HepG2 (cell line): ENCODE measurements around the gene SRSF7. TPM values are rescaled to one million over a fixed set of nuclear protein-coding genes. Genes with fewer than 3 reads are reported as not detected.
A peak's percentile ranks its signal among the peaks of the same experiment; 100 is the strongest.

Experiments used
- ATAC-seq: fragments of 200-7000 bp; cut with Tn5 transposase; 3 replicates; pipeline ENCODE4 v1.9.1; 2020; ENCODE audit warnings: mild to moderate bottlenecking, moderate library complexity
- BruUV-seq: library from RNA; stranded (reverse); fragments of 400-500 nt; replicated peaks from 2 replicates; lab custom pipeline; 2021; lab: Mats Ljungman, UMichigan
- CTCF ChIA-PET: fragments of 300-600 bp; formaldehyde crosslinking; extraction: SDS; loops from one replicate; lab custom pipeline; 2021; ENCODE audit warnings: low total read pairs, inconsistent platforms, low intra/inter-chr PET ratio; lab: Yijun Ruan, JAX
- POLR2A ChIA-PET: fragments of 350-600 bp; sonication (Branson Sonifier 250); formaldehyde crosslinking; loops from one replicate; lab custom pipeline; 2020; ENCODE audit warnings: antibody characterized with exemption, inconsistent platforms; lab: Yijun Ruan, JAX
- DNase-seq: peaks from one replicate; pipeline ENCODE4 v3.0.0-alpha.2; 2015; ENCODE audit warnings: low spot score
- FAIRE-seq: peaks from 3 replicates; lab custom pipeline; 2011; peaks lifted over from hg19 to GRCh38; lab: Jason Lieb, UNC
- H2AFZ ChIP-seq: one replicate; pipeline ENCODE4 v1.6.1; 2011; ENCODE audit warnings: low read length, inconsistent platforms
- H3K27ac ChIP-seq: fragments of 300-600 bp; 3 replicates; pipeline ENCODE4 v1.8.0; 2011; ENCODE audit warnings: mixed run types, mild to moderate bottlenecking, mixed read lengths, low read length, inconsistent platforms; ENCODE audit not compliant: insufficient read depth; ENCODE audit errors: extremely low read length
- H3K27me3 ChIP-seq, 2 experiments: fragments of 200-600 bp in 1 of 2; 2 replicates in 1 of 2; 3 replicates in 1 of 2; pipeline versions ENCODE4 v1.6.0 to v1.8.0; 2011; ENCODE audit warnings: low read length in 2 of 2, mild to moderate bottlenecking in 2 of 2, moderate library complexity in 2 of 2, inconsistent platforms in 1 of 2; ENCODE audit not compliant: insufficient read depth in 2 of 2, control insufficient read depth in 1 of 2
- H3K36me3 ChIP-seq, 2 experiments: fragments of 200-600 bp in 1 of 2; replicated peaks in 1 of 2; 2 replicates in 1 of 2; 3 replicates in 1 of 2; pipeline versions ENCODE4 v1.5.1 to v1.8.0; 2011; ENCODE audit warnings: low read length in 2 of 2, inconsistent platforms in 1 of 2; ENCODE audit not compliant: insufficient read depth in 2 of 2, control insufficient read depth in 1 of 2
- H3K4me1 ChIP-seq: 2 replicates; pipeline ENCODE4 v1.5.1; 2012; ENCODE audit warnings: low read length, inconsistent platforms; ENCODE audit not compliant: insufficient read depth
- H3K4me2 ChIP-seq: 2 replicates; pipeline ENCODE4 v1.6.0; 2011; ENCODE audit warnings: low read depth, low read length, inconsistent platforms
- H3K4me3 ChIP-seq, 3 experiments: fragments of 200-600 bp in 1 of 3; sonication (generic), shearing (Covaris generic) in 1 of 3; replicated peaks in 1 of 3; 2 replicates each; pipeline ENCODE4 v1.5.1; 2011 to 2016; ENCODE audit warnings: low read length in 3 of 3, inconsistent platforms in 2 of 3, low read depth in 2 of 3, mild to moderate bottlenecking in 2 of 3, control low read depth in 1 of 3, mixed read lengths in 1 of 3; ENCODE audit not compliant: insufficient read depth in 1 of 3
- H3K79me2 ChIP-seq: one replicate; pipeline ENCODE4 v1.6.1; 2011; ENCODE audit warnings: low read length, inconsistent platforms; ENCODE audit not compliant: insufficient read depth
- H3K9ac ChIP-seq: 2 replicates; pipeline ENCODE4 v1.6.0; 2011; ENCODE audit warnings: mild to moderate bottlenecking, low read depth, low read length, inconsistent platforms; ENCODE audit not compliant: insufficient read depth
- H3K9me3 ChIP-seq: 2 replicates; pipeline ENCODE4 v1.5.1; 2012; ENCODE audit warnings: mild to moderate bottlenecking, low read length
- H4K20me1 ChIP-seq: 2 replicates; pipeline ENCODE4 v1.6.0; 2011; ENCODE audit warnings: inconsistent platforms, mild to moderate bottlenecking, low read length, moderate library complexity; ENCODE audit not compliant: insufficient read depth
- HMG20A ChIP-seq: IDR thresholded peaks from 2 replicates; pipeline ENCODE4 v1.6.1; 2016; ENCODE audit warnings: borderline replicate concordance
- HMG20B ChIP-seq: conservative IDR thresholded peaks from 2 replicates; pipeline ENCODE4 v1.6.1; 2016; ENCODE audit warnings: missing genetic modification reagents, missing compliant biosample characterization
- PLSCR1 ChIP-seq: sonication (generic); formaldehyde crosslinking; IDR thresholded peaks from 2 replicates; pipeline ENCODE4 v1.5.0; 2020; ENCODE audit warnings: missing genetic modification reagents, mild to moderate bottlenecking, borderline replicate concordance
- THAP7 ChIP-seq: sonication (generic); formaldehyde crosslinking; IDR thresholded peaks from 2 replicates; pipeline ENCODE4 v1.8.1; 2023; ENCODE audit warnings: mild to moderate bottlenecking, missing genetic modification reagents
- TOPORS ChIP-seq: sonication (generic); formaldehyde crosslinking; IDR thresholded peaks from 2 replicates; pipeline ENCODE4 v1.8.0; 2023; ENCODE audit warnings: mild to moderate bottlenecking, missing genetic modification reagents
- ZFP90 ChIP-seq: sonication (generic); formaldehyde crosslinking; IDR thresholded peaks from 2 replicates; pipeline ENCODE4 v1.8.0; 2022; ENCODE audit warnings: missing genetic modification reagents, mild to moderate bottlenecking, inconsistent platforms, borderline replicate concordance
- ZNF337 ChIP-seq: sonication (generic); formaldehyde crosslinking; IDR thresholded peaks from 2 replicates; pipeline ENCODE4 v1.5.1; 2020; ENCODE audit warnings: missing genetic modification reagents, low read depth, mild to moderate bottlenecking, borderline replicate concordance
- ZNF577 ChIP-seq: sonication (generic); formaldehyde crosslinking; IDR thresholded peaks from 2 replicates; pipeline ENCODE4 v1.4.0; 2020; ENCODE audit warnings: mild to moderate bottlenecking, low read depth, missing genetic modification reagents, borderline replicate concordance
- WGBS: methylation state at CpG from one replicate; pipeline ENCODE4 v1.1.6; 2017; ENCODE audit warnings: low lambda C conversion rate; 5-methylcytosine and 5-hydroxymethylcytosine counted together
- in situ Hi-C: cut with HindIII; loops from 2 replicates; pipeline ENCODE4 v1.10.0; 2017; ENCODE audit warnings: low pct_unique_long_range_greater_than_20kb; ENCODE audit not compliant: extremely low pct_ligation_motif_present
- intact Hi-C: fragments of 100-400 bp; cut with micrococcal nuclease; formaldehyde crosslinking; loops from one replicate; pipeline ENCODE4 v1.10.0; 2022; ENCODE audit not compliant: unreplicated experiment
- polyA plus RNA-seq, 8 experiments: library from polyadenylated mRNA; depleted of rRNA in 3 of 8; stranded (reverse) in 7 of 8; unstranded in 1 of 8; fragments of >200 nt; fragmentation: Illumina TruSeq in 4 of 8; extraction: Trizol in 4 of 8; gene quantifications; 2 replicates each; pipeline versions ENCODE4 v1.2.1 to v1.2.3, GENCODE V29; 2011 to 2016; ENCODE audit warnings: low read depth in 4 of 8, missing spikeins in 1 of 8, mixed read lengths in 1 of 8; ENCODE audit not compliant: insufficient read depth in 1 of 8
- total RNA-seq, 5 experiments: library from RNA; depleted of rRNA; stranded (reverse); fragments of >200 nt; fragmentation: Illumina TruSeq; extraction: Trizol; gene quantifications; 2 replicates each; pipeline ENCODE4 v1.2.3, GENCODE V29; 2016; ENCODE audit warnings: low read depth in 1 of 5
- TF ChIP-seq, protein P1 (sequence below): sonication (generic); formaldehyde crosslinking; IDR thresholded peaks from 2 replicates; pipeline ENCODE4 v1.4.0; 2020; ENCODE audit warnings: mild to moderate bottlenecking, missing genetic modification reagents

Gene SRSF7
- total and polyA plus RNA-seq, 2 of the 13 experiments (the other 11 are each of a cell fraction or from before 2014, with no cell fraction given), result 172 to 275 TPM

DNA sequence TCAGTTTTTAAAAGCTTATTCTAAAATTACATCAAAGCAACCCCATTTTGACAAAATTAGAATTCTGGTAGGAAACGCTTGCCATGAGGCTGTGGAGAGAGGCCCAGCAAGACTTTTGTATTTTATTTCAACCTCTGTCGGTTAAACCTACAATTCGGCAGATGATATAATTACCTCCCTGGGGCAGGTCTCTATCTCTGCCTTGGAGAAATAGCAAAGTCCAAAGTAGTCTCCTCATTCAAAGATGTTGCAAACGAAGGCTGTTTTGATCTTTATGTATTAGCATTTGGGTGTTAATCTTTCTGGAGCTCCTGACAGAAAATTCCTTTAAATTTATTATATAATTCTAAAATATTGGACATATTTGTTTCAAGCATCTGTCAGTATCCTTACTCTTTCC is 49.6 kb downstream of the SRSF7 start:
- FAIRE-seq, result no peak
- POLR2A ChIA-PET, result no interaction called here
- H3K4me3 ChIP-seq, result no peak overlapping the region

GRCh38 chr2:38700881-38701458 is 50.2 kb downstream of the SRSF7 start:
- TSS peak; percentile 31 for BruUV-seq
- FAIRE-seq, result no peak
- CTCF ChIA-PET, result no interaction called here

More for the DNA sequence above, 49.6 kb downstream of the SRSF7 start:
- BruUV-seq, result no TSS peak
- Histone ChIP-seq H4K20me1 (0 out of 2 replicates have a peak, but pooled peaks cover 2% of the 10 kb centered on the region), H3K27ac (no peak overlapping the region), H3K27me3 (no peaks in the 10 kb centered on the region), H3K9ac (no peak overlapping the region), H3K4me1 (peaks cover 10% of the 10 kb centered on the region), H2AFZ (no peak overlapping the region), H3K79me2 (peaks cover 27% of the 10 kb centered on the region), H3K4me2 (no peak overlapping the region), H3K36me3 (peaks cover 8 to 46% of the 10 kb centered on the region in 2 experiments; a peak in 4 of 5 replicates), H3K9me3 (no peaks in the 10 kb centered on the region)
- no peak for DNase-seq
- CTCF ChIA-PET, result no interaction called here
- TF ChIP-seq ZNF577 (CRISPR knock-in tag) (no peak), THAP7 (CRISPR knock-in tag) (no peak), HMG20B (CRISPR knock-in tag) (no peak), ZFP90 (CRISPR knock-in tag) (no peak), HMG20A (no peak), TOPORS (no peak), PLSCR1 (CRISPR knock-in tag) (no peak)
- intact Hi-C loops (no loop called here), in situ Hi-C loops (no loop called here)
- WGBS, result 88% methylated on average over 4 of the region's 4 CpGs
- no peak for ATAC-seq

More at GRCh38 chr2:38700881-38701458, 50.2 kb downstream of the SRSF7 start:
- no peaks in the 10 kb centered on the region for H3K27me3 ChIP-seq
- no peaks in the 10 kb centered on the region for H3K9me3 ChIP-seq
- H2AFZ ChIP-seq, result no peak overlapping the region
- POLR2A ChIA-PET, result no interaction called here
- intact Hi-C loops (no loop called here), in situ Hi-C loops (no loop called here)
- H3K4me1 ChIP-seq, result peaks cover 10% of the 10 kb centered on the region
- 0 out of 2 replicates have a peak, but pooled peaks cover 2% of the 10 kb centered on the region for H4K20me1 ChIP-seq
- H3K4me3 ChIP-seq, result no peak overlapping the region
- ATAC-seq (no peak), DNase-seq (no peak)
- TF ChIP-seq, protein P1, sequence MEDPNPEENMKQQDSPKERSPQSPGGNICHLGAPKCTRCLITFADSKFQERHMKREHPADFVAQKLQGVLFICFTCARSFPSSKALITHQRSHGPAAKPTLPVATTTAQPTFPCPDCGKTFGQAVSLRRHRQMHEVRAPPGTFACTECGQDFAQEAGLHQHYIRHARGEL (CRISPR knock-in tag), result no peak
- peak; percentile 95; the same call in 1 of the 2 replicates for TF ChIP-seq ZNF337 (CRISPR knock-in tag)
- H3K4me2 ChIP-seq, result no peak overlapping the region
- no peak overlapping the region for H3K27ac ChIP-seq
- H3K9ac ChIP-seq, result no peak overlapping the region
- H3K79me2 ChIP-seq, result peaks cover 26% of the 10 kb centered on the region
- H3K36me3 ChIP-seq, result peaks cover 8 to 40% of the 10 kb centered on the region in 2 experiments; a peak in 4 of 5 replicates
